ENCODE data around the gene JCHAIN. TPM values are rescaled to one million over a fixed set of nuclear protein-coding genes. Genes with fewer than 3 reads are reported as not detected.
"Not testable (repeated sequence)": the region's sequence is repeated elsewhere in the genome, so short reads cannot be mapped to it uniquely, and the experiment has no call there.

JCHAIN gene
- total and polyA plus RNA-seq, 7 experiments from 2014 or later = 0.81 to 223 (median 36.9) TPM; not detected in 3

- POLR2A ChIA-PET = interaction anchor here (0.6 to 11.3 kb wide), 3 partner anchors 12 to 494 kb away, joined by 3 to 174 read pairs (median 131); partner anchors contain the start of gene UTP3
These were observed 35.0 kb upstream of the JCHAIN start for GRCh38 chr4:70701271-70701670.

DNA sequence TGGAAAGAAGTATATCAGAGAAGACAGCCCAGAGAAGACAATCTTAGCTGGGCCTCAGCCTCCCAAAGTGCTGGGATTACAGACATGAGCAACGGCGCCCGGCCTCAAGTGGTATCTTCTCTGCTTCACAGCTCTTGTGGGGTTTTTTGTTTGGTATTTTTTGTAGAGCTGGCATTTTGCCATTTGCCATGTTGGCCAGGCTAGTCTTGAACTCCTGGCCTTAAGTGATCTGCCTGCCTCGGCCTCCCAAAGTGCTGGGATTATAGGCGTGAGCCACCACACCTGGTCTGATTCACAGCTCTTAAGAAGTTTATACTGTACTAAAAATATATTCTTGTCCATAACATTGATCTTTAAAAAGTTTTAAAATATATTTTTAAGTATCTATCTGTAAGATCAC is 34.4 kb upstream of the JCHAIN start:
- ChIA-PET POLR2A (interaction anchor here (0.6 to 11.3 kb wide), 3 partner anchors 11 to 495 kb away, joined by 3 to 174 read pairs (median 131); partner anchors contain the start of gene UTP3), CTCF (interaction anchor here (0.8 to 1.9 kb wide), 2 partner anchors 9 to 36 kb away, joined by 3 read pairs; no protein-coding TSS in a partner anchor)
- H3K27ac Mint-ChIP-seq = no peak overlapping the region
- no peaks in the 10 kb centered on the region for H3K27me3 ChIP-seq (ENCODE audit: control insufficient read depth in 2 of 2, insufficient read depth in 2 of 2, low read length in 2 of 2)
- DNase-seq (no peak), ATAC-seq (no peak)
- H3K4me1 Mint-ChIP-seq = peaks cover 8 to 21% (median 13%) of the 10 kb centered on the region in 7 donors
- intact Hi-C loops (cut with micrococcal nuclease) = loop anchor here in 1 of 2 donors (5.0 kb wide), 1 partner anchor 868 kb away; no protein-coding TSS in a partner anchor
- no peaks in the 10 kb centered on the region for H3K9me3 ChIP-seq (ENCODE audit: control insufficient read depth in 2 of 3, low read length in 3 of 3)
- H3K4me1 ChIP-seq (ENCODE audit: control insufficient read depth in 2 of 2, insufficient read depth in 2 of 2, low read length in 2 of 2) = peaks cover 0 to 4% of the 10 kb centered on the region in 2 donors
- H3K4me3 ChIP-seq (ENCODE audit: low read length) = no peak overlapping the region
- no peaks in the 10 kb centered on the region for H3K36me3 ChIP-seq (ENCODE audit: control insufficient read depth in 2 of 3, insufficient read depth in 3 of 3, low read length in 3 of 3)
- no peak overlapping the region for H3K27ac ChIP-seq (ENCODE audit: low read depth, low read length)
- no peaks in the 10 kb centered on the region for H3K27me3 Mint-ChIP-seq
- H3K36me3 Mint-ChIP-seq = no peaks in the 10 kb centered on the region
- no peaks in the 10 kb centered on the region for H3K9me3 Mint-ChIP-seq
- no peak overlapping the region for H3K4me3 Mint-ChIP-seq

More at GRCh38 chr4:70701271-70701670, 35.0 kb upstream of the JCHAIN start:
- Mint-ChIP-seq H3K27ac (no peak overlapping the region), H3K9me3 (no peaks in the 10 kb centered on the region), H3K4me3 (no peak overlapping the region), H3K27me3 (no peaks in the 10 kb centered on the region), H3K36me3 (no peaks in the 10 kb centered on the region), H3K4me1 (peaks cover 11 to 26% (median 18%) of the 10 kb centered on the region in 7 donors)
- no peak for ATAC-seq
- CTCF ChIA-PET = interaction anchor here (0.6 to 1.9 kb wide), 4 partner anchors 10 to 283 kb away, joined by 3 read pairs; no protein-coding TSS in a partner anchor
- Histone ChIP-seq H3K36me3 (ENCODE audit: control insufficient read depth in 2 of 3, insufficient read depth in 3 of 3, low read length in 3 of 3) (no peaks in the 10 kb centered on the region), H3K27ac (ENCODE audit: low read depth, low read length) (no peak overlapping the region), H3K9me3 (ENCODE audit: control insufficient read depth in 2 of 3, low read length in 3 of 3) (no peaks in the 10 kb centered on the region), H3K4me1 (ENCODE audit: control insufficient read depth in 2 of 2, insufficient read depth in 2 of 2, low read length in 2 of 2) (peaks cover 5 to 8% of the 10 kb centered on the region in 2 donors), H3K4me3 (ENCODE audit: low read length) (no peak overlapping the region), H3K27me3 (ENCODE audit: control insufficient read depth in 2 of 2, insufficient read depth in 2 of 2, low read length in 2 of 2) (no peaks in the 10 kb centered on the region)
- intact Hi-C loops (cut with micrococcal nuclease) = loop anchor here in 1 of 2 donors (5.0 kb wide), 1 partner anchor 869 kb away; no protein-coding TSS in a partner anchor
- DNase-seq = no peak

DNA sequence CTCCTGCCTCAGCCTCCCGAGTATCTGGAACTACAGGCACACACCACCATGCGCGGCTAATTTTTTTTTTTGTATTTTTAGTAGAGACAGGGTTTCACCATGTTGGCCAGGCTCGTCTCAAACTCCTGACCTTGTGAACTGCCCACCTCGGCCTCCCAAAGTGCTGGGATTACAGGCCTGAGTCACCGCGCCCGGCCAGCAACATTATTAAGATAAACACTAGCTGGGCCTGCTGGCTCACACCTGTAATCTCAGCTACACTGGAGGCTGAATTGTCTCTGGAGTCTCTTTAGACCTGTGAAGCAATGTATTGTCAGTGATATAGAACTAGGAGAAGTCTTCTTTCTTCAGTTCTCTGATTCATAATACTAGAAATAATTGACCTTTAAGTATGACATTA is 32.1 kb upstream of the JCHAIN start:
- H3K27ac Mint-ChIP-seq; DNase-seq; H3K36me3 ChIP-seq (ENCODE audit: control insufficient read depth in 2 of 3, insufficient read depth in 3 of 3, low read length in 3 of 3); H3K27me3 ChIP-seq (ENCODE audit: control insufficient read depth in 2 of 2, insufficient read depth in 2 of 2, low read length in 2 of 2); H3K9me3 Mint-ChIP-seq; H3K4me1 ChIP-seq (ENCODE audit: control insufficient read depth in 2 of 2, insufficient read depth in 2 of 2, low read length in 2 of 2); intact Hi-C loops (cut with micrococcal nuclease); H3K36me3 Mint-ChIP-seq; H3K4me1 Mint-ChIP-seq; H3K4me3 Mint-ChIP-seq; H3K4me3 ChIP-seq (ENCODE audit: low read length); CTCF ChIA-PET; H3K27ac ChIP-seq (ENCODE audit: low read depth, low read length); ATAC-seq; H3K27me3 Mint-ChIP-seq; H3K9me3 ChIP-seq (ENCODE audit: control insufficient read depth in 2 of 3, low read length in 3 of 3): not testable (repeated sequence)
- POLR2A ChIA-PET = interaction anchor here (11.3 kb wide), 1 partner anchor 9 kb away, joined by 174 read pairs; the partner anchor contains the start of gene UTP3

DNA sequence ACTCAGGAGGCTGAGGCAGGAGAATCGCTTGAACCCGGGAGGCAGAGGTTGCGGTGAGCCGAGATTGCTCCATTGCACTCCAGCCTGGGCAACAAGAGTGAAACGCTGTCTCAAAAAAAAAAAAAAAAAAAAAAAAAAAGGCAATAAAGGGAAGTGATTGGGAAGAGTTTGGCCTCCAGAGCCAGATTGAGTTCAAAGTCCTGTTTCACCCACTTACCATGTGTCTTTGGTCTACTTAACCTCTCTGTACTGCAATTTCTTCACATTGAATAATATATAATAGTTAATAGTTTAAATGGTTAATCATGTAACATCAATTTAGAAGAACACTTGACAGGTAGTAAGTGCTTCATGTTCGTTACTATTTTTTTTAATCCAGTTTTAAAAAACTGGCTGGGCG is 28.3 kb upstream of the JCHAIN start:
- H3K27ac Mint-ChIP-seq; POLR2A ChIA-PET; H3K27ac ChIP-seq (ENCODE audit: low read depth, low read length); intact Hi-C loops (cut with micrococcal nuclease); H3K9me3 ChIP-seq (ENCODE audit: control insufficient read depth in 2 of 3, low read length in 3 of 3); H3K27me3 Mint-ChIP-seq; H3K4me3 Mint-ChIP-seq; ATAC-seq; H3K27me3 ChIP-seq (ENCODE audit: control insufficient read depth in 2 of 2, insufficient read depth in 2 of 2, low read length in 2 of 2); H3K4me1 ChIP-seq (ENCODE audit: control insufficient read depth in 2 of 2, insufficient read depth in 2 of 2, low read length in 2 of 2); H3K36me3 ChIP-seq (ENCODE audit: control insufficient read depth in 2 of 3, insufficient read depth in 3 of 3, low read length in 3 of 3); CTCF ChIA-PET; DNase-seq; H3K4me3 ChIP-seq (ENCODE audit: low read length): not testable (repeated sequence)
- Mint-ChIP-seq H3K9me3 (peaks cover 0 to 13% (median 4%) of the 10 kb centered on the region in 11 donors), H3K36me3 (peaks cover 3 to 19% (median 11%) of the 10 kb centered on the region in 5 donors), H3K4me1 (peaks cover 3 to 24% (median 22%) of the 10 kb centered on the region in 7 donors)

DNA sequence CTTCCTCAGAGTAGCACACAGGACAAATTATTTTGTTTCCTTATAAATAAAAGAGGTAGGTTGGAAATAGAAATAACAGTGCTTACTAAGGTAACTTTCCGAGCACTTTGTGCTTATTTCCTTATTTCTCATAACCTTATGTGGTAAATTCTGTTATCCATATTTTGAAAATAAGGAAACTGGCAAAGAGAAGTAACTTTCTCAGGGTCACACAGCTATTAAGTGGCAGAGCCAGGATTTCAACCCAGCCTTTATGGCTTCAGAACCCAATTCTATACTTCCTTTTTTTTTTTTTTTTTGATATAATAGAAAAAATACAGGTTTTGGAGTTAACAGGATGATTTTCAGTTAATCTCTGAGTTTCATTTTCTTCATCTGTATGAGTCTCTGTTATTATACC is 25.4 kb upstream of the JCHAIN start:
- ChIA-PET CTCF (interaction anchor here (0.6 to 1.9 kb wide), 5 partner anchors 9 to 210 kb away, joined by 3 to 7 read pairs (median 3); no protein-coding TSS in a partner anchor), POLR2A (interaction anchor here (4.9 to 5.3 kb wide), 2 partner anchors 10 to 44 kb away, joined by 56 to 174 read pairs; no protein-coding TSS in a partner anchor)
- H3K4me1 ChIP-seq (ENCODE audit: control insufficient read depth in 2 of 2, insufficient read depth in 2 of 2, low read length in 2 of 2) = peaks cover 7 to 13% of the 10 kb centered on the region in 2 donors
- no peak overlapping the region for H3K4me3 ChIP-seq (ENCODE audit: low read length)
- no peak for ATAC-seq
- Mint-ChIP-seq H3K27ac (peak overlapping the region in 2 of 9 donors; percentile 50 to 69), H3K4me1 (peaks cover 12 to 47% (median 45%) of the 10 kb centered on the region in 7 donors), H3K27me3 (no peaks in the 10 kb centered on the region), H3K36me3 (peaks cover 4 to 29% (median 21%) of the 10 kb centered on the region in 5 donors), H3K4me3 (peak overlapping the region in 3 of 10 donors; percentile 40 to 49 (median 41)), H3K9me3 (peaks cover 0 to 30% (median 5%) of the 10 kb centered on the region in 11 donors)
- peaks cover 0 to 4% (median 0%) of the 10 kb centered on the region in 3 experiments for H3K36me3 ChIP-seq (ENCODE audit: control insufficient read depth in 2 of 3, insufficient read depth in 3 of 3, low read length in 3 of 3)
- no peaks in the 10 kb centered on the region for H3K9me3 ChIP-seq (ENCODE audit: control insufficient read depth in 2 of 3, low read length in 3 of 3)
- intact Hi-C loops (cut with micrococcal nuclease) = no loop called here
- no peak for DNase-seq
- H3K27ac ChIP-seq (ENCODE audit: low read depth, low read length) = no peak overlapping the region
- H3K27me3 ChIP-seq (ENCODE audit: control insufficient read depth in 2 of 2, insufficient read depth in 2 of 2, low read length in 2 of 2) = no peaks in the 10 kb centered on the region

DNA sequence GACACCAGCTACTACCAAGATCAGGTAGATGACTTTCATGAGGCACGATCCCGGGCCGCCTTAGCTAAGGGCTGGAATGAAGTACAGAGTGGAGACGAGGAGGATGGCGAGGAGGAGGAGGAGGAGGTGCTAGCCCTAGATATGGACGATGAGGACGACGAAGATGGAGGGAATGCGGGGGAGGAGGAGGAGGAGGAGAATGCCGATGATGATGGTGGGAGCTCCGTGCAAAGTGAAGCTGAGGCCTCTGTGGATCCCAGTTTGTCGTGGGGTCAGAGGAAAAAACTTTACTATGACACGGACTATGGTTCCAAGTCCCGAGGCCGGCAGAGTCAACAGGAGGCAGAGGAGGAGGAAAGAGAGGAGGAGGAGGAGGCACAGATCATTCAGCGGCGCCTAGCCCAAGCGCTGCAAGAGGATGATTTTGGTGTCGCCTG is 22.5 kb upstream of the JCHAIN start:
- Histone ChIP-seq H3K4me3 (ENCODE audit: low read length) (peak overlapping the region; percentile 69), H3K27ac (ENCODE audit: low read depth, low read length) (peak overlapping the region; percentile 94), H3K4me1 (ENCODE audit: control insufficient read depth in 2 of 2, insufficient read depth in 2 of 2, low read length in 2 of 2) (peaks cover 7 to 13% of the 10 kb centered on the region in 2 donors), H3K36me3 (ENCODE audit: control insufficient read depth in 2 of 3, insufficient read depth in 3 of 3, low read length in 3 of 3) (peaks cover 0 to 4% (median 0%) of the 10 kb centered on the region in 3 experiments), H3K9me3 (ENCODE audit: control insufficient read depth in 2 of 3, low read length in 3 of 3) (no peaks in the 10 kb centered on the region), H3K27me3 (ENCODE audit: control insufficient read depth in 2 of 2, insufficient read depth in 2 of 2, low read length in 2 of 2) (no peaks in the 10 kb centered on the region)
- DNase-seq (peak in 2 of 9 donors; percentile 11 to 12), ATAC-seq (peak; percentile 2)
- Mint-ChIP-seq H3K4me1 (peaks cover 12 to 48% (median 46%) of the 10 kb centered on the region in 7 donors), H3K27me3 (no peaks in the 10 kb centered on the region), H3K9me3 (peaks cover 0 to 30% (median 5%) of the 10 kb centered on the region in 11 donors), H3K36me3 (peaks cover 4 to 29% (median 21%) of the 10 kb centered on the region in 5 donors), H3K27ac (peak overlapping the region; percentile 93 to 100 (median 99)), H3K4me3 (peak overlapping the region; percentile 93 to 99 (median 98))
- intact Hi-C loops (cut with micrococcal nuclease) = loop anchor here (1.0 to 5.0 kb wide), 11 partner anchors 15 to 927 kb away; partner anchors contain the start of genes DCK (in 2 of the 2), GRSF1 (in 2 of the 2), MOB1B (in 2 of the 2) and SULT1B1 (in 1 of the 2)
- CTCF ChIA-PET = interaction anchor here (0.8 to 3.6 kb wide), 6 partner anchors 13 to 213 kb away, joined by 3 to 29 read pairs (median 4); partner anchors contain the start of gene MOB1B
- POLR2A ChIA-PET = interaction anchor here (0.6 to 5.3 kb wide), 14 partner anchors 11 to 928 kb away, joined by 3 to 174 read pairs (median 5); partner anchors contain the start of genes GRSF1, MOB1B, RUFY3 and SULT1B1
